Activated T-helper 2 cell treated with anti-CD3 and anti-CD28 coated beads, Interferon-gamma antibody, Interleukin-2, Interleukin-4, amounts not matched to agents 10 μg/mL and 5 μg/mL and 100 μg/mL, durations not matched to agents 14 hours and 24 hours and 36 hours (primary cell): ENCODE measurements around the gene SAMD5. TPM values are rescaled to one million over a fixed set of nuclear protein-coding genes. Genes with fewer than 3 reads are reported as not detected.

Experiments
- DNase-seq: peaks from one replicate; pipeline ENCODE4 v3.0.0; 2021; ENCODE audit warnings: low spot score
- H3K27ac Mint-ChIP-seq: one replicate; pipeline ENCODE4 v1.8.0; 2021; ENCODE audit warnings: mixed read lengths
- H3K27me3 Mint-ChIP-seq: one replicate; pipeline ENCODE4 v1.8.0; 2021; ENCODE audit warnings: low read depth, mixed read lengths
- H3K36me3 Mint-ChIP-seq: one replicate; pipeline ENCODE4 v1.8.0; 2021; ENCODE audit warnings: low read depth, mixed read lengths
- H3K4me1 Mint-ChIP-seq: one replicate; pipeline ENCODE4 v1.8.0; 2021; ENCODE audit warnings: low read depth, mixed read lengths
- H3K4me3 Mint-ChIP-seq: one replicate; pipeline ENCODE4 v1.8.0; 2021; ENCODE audit warnings: low read depth, mild to moderate bottlenecking, moderate library complexity, mixed read lengths
- H3K9me3 Mint-ChIP-seq: one replicate; pipeline ENCODE4 v1.8.0; 2021; ENCODE audit warnings: mixed read lengths
- intact Hi-C: fragments of 100-400 bp; cut with micrococcal nuclease; formaldehyde crosslinking; loops from one replicate; pipeline ENCODE4 v1.15.1; 2023
- total RNA-seq: library from RNA; stranded (reverse); gene quantifications from 2 replicates; pipeline ENCODE4 v1.2.3, GENCODE V29; 2022

SAMD5 gene
- total RNA-seq, 1 donor from 2014 or later: 0.48 TPM

GRCh38 chr6:147560670-147561069, 52.2 kb downstream of the SAMD5 start:
- intact Hi-C loops: no loop called here
- H3K4me3 Mint-ChIP-seq: no peak overlapping the region
- DNase-seq: no peak
- no peaks in the 10 kb centered on the region for H3K27me3 Mint-ChIP-seq
- no peaks in the 10 kb centered on the region for H3K36me3 Mint-ChIP-seq
- no peaks in the 10 kb centered on the region for H3K9me3 Mint-ChIP-seq
- no peak overlapping the region for H3K27ac Mint-ChIP-seq
- H3K4me1 Mint-ChIP-seq: no peaks in the 10 kb centered on the region

- no peak for DNase-seq
These were observed 53.2 kb downstream of the SAMD5 start for GRCh38 chr6:147561726-147562125.

GRCh38 chr6:147563472-147563871, 55.0 kb downstream of the SAMD5 start:
- no peaks in the 10 kb centered on the region for H3K27me3 Mint-ChIP-seq
- no peaks in the 10 kb centered on the region for H3K4me1 Mint-ChIP-seq
- H3K4me3 Mint-ChIP-seq: no peak overlapping the region
- no peaks in the 10 kb centered on the region for H3K9me3 Mint-ChIP-seq
- H3K36me3 Mint-ChIP-seq: no peaks in the 10 kb centered on the region
- intact Hi-C loops: no loop called here
- DNase-seq: no peak
- H3K27ac Mint-ChIP-seq: no peak overlapping the region

More at GRCh38 chr6:147561726-147562125, 53.2 kb downstream of the SAMD5 start:
- Mint-ChIP-seq H3K36me3 (no peaks in the 10 kb centered on the region), H3K4me1 (no peaks in the 10 kb centered on the region), H3K4me3 (no peak overlapping the region), H3K27me3 (no peaks in the 10 kb centered on the region), H3K27ac (no peak overlapping the region), H3K9me3 (no peaks in the 10 kb centered on the region)
- intact Hi-C loops: no loop called here

GRCh38 chr6:147564556-147564955, 56.1 kb downstream of the SAMD5 start:
- H3K4me3 Mint-ChIP-seq: no peak overlapping the region
- H3K27me3 Mint-ChIP-seq: no peaks in the 10 kb centered on the region
- no peak for DNase-seq
- H3K36me3 Mint-ChIP-seq: no peaks in the 10 kb centered on the region
- intact Hi-C loops: no loop called here
- no peak overlapping the region for H3K27ac Mint-ChIP-seq
- no peaks in the 10 kb centered on the region for H3K9me3 Mint-ChIP-seq
- no peaks in the 10 kb centered on the region for H3K4me1 Mint-ChIP-seq

- no peaks in the 10 kb centered on the region for H3K9me3 Mint-ChIP-seq
- intact Hi-C loops: no loop called here
These were observed 57.9 kb downstream of the SAMD5 start for GRCh38 chr6:147566244-147566898.

GRCh38 chr6:147567141-147567805, 58.8 kb downstream of the SAMD5 start:
- Mint-ChIP-seq H3K9me3 (no peaks in the 10 kb centered on the region), H3K27ac (no peak overlapping the region), H3K27me3 (no peaks in the 10 kb centered on the region), H3K4me1 (no peaks in the 10 kb centered on the region), H3K36me3 (no peaks in the 10 kb centered on the region), H3K4me3 (no peak overlapping the region)
- intact Hi-C loops: no loop called here
- DNase-seq: no peak

More at GRCh38 chr6:147566244-147566898, 57.9 kb downstream of the SAMD5 start:
- no peaks in the 10 kb centered on the region for H3K36me3 Mint-ChIP-seq
- no peaks in the 10 kb centered on the region for H3K27me3 Mint-ChIP-seq
- no peak overlapping the region for H3K27ac Mint-ChIP-seq
- DNase-seq: no peak
- no peak overlapping the region for H3K4me3 Mint-ChIP-seq
- no peaks in the 10 kb centered on the region for H3K4me1 Mint-ChIP-seq

GRCh38 chr6:147569788-147570187, 61.3 kb downstream of the SAMD5 start:
- Mint-ChIP-seq H3K4me3 (no peak overlapping the region), H3K4me1 (no peaks in the 10 kb centered on the region), H3K27ac (no peak overlapping the region), H3K9me3 (no peaks in the 10 kb centered on the region), H3K36me3 (no peaks in the 10 kb centered on the region), H3K27me3 (no peaks in the 10 kb centered on the region)
- no peak for DNase-seq
- intact Hi-C loops: no loop called here

- Mint-ChIP-seq H3K4me1 (no peaks in the 10 kb centered on the region), H3K27me3 (no peaks in the 10 kb centered on the region)
These were observed 62.2 kb downstream of the SAMD5 start for GRCh38 chr6:147570681-147571080.

GRCh38 chr6:147577488-147577887, 69.0 kb downstream of the SAMD5 start:
- Mint-ChIP-seq H3K27me3 (no peaks in the 10 kb centered on the region), H3K27ac (no peak overlapping the region), H3K4me3 (no peak overlapping the region), H3K9me3 (no peaks in the 10 kb centered on the region), H3K36me3 (no peaks in the 10 kb centered on the region), H3K4me1 (no peaks in the 10 kb centered on the region)
- intact Hi-C loops: no loop called here
- DNase-seq: no peak

More at GRCh38 chr6:147570681-147571080, 62.2 kb downstream of the SAMD5 start:
- no peak overlapping the region for H3K4me3 Mint-ChIP-seq
- no peak for DNase-seq
- H3K27ac Mint-ChIP-seq: no peak overlapping the region
- no peaks in the 10 kb centered on the region for H3K36me3 Mint-ChIP-seq
- H3K9me3 Mint-ChIP-seq: no peaks in the 10 kb centered on the region
- intact Hi-C loops: no loop called here

- Mint-ChIP-seq H3K4me1 (no peaks in the 10 kb centered on the region), H3K36me3 (no peaks in the 10 kb centered on the region), H3K27ac (no peak overlapping the region), H3K4me3 (no peak overlapping the region), H3K27me3 (no peaks in the 10 kb centered on the region), H3K9me3 (no peaks in the 10 kb centered on the region)
- DNase-seq: no peak
- intact Hi-C loops: no loop called here
These were observed 69.7 kb downstream of the SAMD5 start for GRCh38 chr6:147578159-147578558.

- no peak overlapping the region for H3K27ac Mint-ChIP-seq
- no peaks in the 10 kb centered on the region for H3K36me3 Mint-ChIP-seq
- no peaks in the 10 kb centered on the region for H3K27me3 Mint-ChIP-seq
- intact Hi-C loops: no loop called here
- no peak overlapping the region for H3K4me3 Mint-ChIP-seq
- H3K9me3 Mint-ChIP-seq: no peaks in the 10 kb centered on the region
- no peak for DNase-seq
- no peaks in the 10 kb centered on the region for H3K4me1 Mint-ChIP-seq
These were observed 70.4 kb downstream of the SAMD5 start for GRCh38 chr6:147578883-147579282.

GRCh38 chr6:147579667-147580066, 71.2 kb downstream of the SAMD5 start:
- H3K27me3 Mint-ChIP-seq: no peaks in the 10 kb centered on the region
- H3K9me3 Mint-ChIP-seq: no peaks in the 10 kb centered on the region
- DNase-seq: no peak
- H3K36me3 Mint-ChIP-seq: no peaks in the 10 kb centered on the region
- intact Hi-C loops: no loop called here
- H3K27ac Mint-ChIP-seq: no peak overlapping the region
- no peaks in the 10 kb centered on the region for H3K4me1 Mint-ChIP-seq
- H3K4me3 Mint-ChIP-seq: no peak overlapping the region

- Mint-ChIP-seq H3K4me1 (no peaks in the 10 kb centered on the region), H3K27me3 (no peaks in the 10 kb centered on the region), H3K9me3 (no peaks in the 10 kb centered on the region), H3K27ac (no peak overlapping the region), H3K4me3 (no peak overlapping the region), H3K36me3 (no peaks in the 10 kb centered on the region)
- intact Hi-C loops: no loop called here
- no peak for DNase-seq
These were observed 74.5 kb downstream of the SAMD5 start for GRCh38 chr6:147582991-147583390.
